Activated T-helper 17 cell treated with anti-CD3 and anti-CD28 coated beads, Interleukin-2, amount 50 U/mL, for 72 hours (primary cell): Measurements from ENCODE around the gene CSTF2T. TPM values are rescaled to one million over a fixed set of nuclear protein-coding genes. Genes with fewer than 3 reads are reported as not detected.

Experiments
- ATAC-seq: fragments of 150-1000 bp; cut with Tn5 transposase; replicated peaks from 2 replicates; pipeline ENCODE4 v1.10.0; 2021; ENCODE audit warnings: mild to moderate bottlenecking, moderate library complexity
- H3K27ac Mint-ChIP-seq: one replicate; pipeline ENCODE4 v1.8.0; 2022; ENCODE audit warnings: mixed read lengths
- H3K27me3 Mint-ChIP-seq: one replicate; pipeline ENCODE4 v1.8.0; 2022; ENCODE audit warnings: mixed read lengths
- H3K36me3 Mint-ChIP-seq: one replicate; pipeline ENCODE4 v1.8.0; 2022; ENCODE audit warnings: low read depth, mild to moderate bottlenecking, mixed read lengths
- H3K4me1 Mint-ChIP-seq: one replicate; pipeline ENCODE4 v1.8.0; 2022; ENCODE audit warnings: mixed read lengths
- H3K4me3 Mint-ChIP-seq: one replicate; pipeline ENCODE4 v1.8.0; 2022; ENCODE audit warnings: mild to moderate bottlenecking, mixed read lengths
- H3K9me3 Mint-ChIP-seq: one replicate; pipeline ENCODE4 v1.8.0; 2022; ENCODE audit warnings: mixed read lengths
- total RNA-seq, 2 donors: library from RNA; stranded (reverse); gene quantifications; one replicate each; pipeline ENCODE4 v1.2.3, GENCODE V29; 2022

The CSTF2T gene, protein sequence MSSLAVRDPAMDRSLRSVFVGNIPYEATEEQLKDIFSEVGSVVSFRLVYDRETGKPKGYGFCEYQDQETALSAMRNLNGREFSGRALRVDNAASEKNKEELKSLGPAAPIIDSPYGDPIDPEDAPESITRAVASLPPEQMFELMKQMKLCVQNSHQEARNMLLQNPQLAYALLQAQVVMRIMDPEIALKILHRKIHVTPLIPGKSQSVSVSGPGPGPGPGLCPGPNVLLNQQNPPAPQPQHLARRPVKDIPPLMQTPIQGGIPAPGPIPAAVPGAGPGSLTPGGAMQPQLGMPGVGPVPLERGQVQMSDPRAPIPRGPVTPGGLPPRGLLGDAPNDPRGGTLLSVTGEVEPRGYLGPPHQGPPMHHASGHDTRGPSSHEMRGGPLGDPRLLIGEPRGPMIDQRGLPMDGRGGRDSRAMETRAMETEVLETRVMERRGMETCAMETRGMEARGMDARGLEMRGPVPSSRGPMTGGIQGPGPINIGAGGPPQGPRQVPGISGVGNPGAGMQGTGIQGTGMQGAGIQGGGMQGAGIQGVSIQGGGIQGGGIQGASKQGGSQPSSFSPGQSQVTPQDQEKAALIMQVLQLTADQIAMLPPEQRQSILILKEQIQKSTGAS
- total RNA-seq = 10 to 100 TPM; 25.6 to 29.7 TPM

DNA sequence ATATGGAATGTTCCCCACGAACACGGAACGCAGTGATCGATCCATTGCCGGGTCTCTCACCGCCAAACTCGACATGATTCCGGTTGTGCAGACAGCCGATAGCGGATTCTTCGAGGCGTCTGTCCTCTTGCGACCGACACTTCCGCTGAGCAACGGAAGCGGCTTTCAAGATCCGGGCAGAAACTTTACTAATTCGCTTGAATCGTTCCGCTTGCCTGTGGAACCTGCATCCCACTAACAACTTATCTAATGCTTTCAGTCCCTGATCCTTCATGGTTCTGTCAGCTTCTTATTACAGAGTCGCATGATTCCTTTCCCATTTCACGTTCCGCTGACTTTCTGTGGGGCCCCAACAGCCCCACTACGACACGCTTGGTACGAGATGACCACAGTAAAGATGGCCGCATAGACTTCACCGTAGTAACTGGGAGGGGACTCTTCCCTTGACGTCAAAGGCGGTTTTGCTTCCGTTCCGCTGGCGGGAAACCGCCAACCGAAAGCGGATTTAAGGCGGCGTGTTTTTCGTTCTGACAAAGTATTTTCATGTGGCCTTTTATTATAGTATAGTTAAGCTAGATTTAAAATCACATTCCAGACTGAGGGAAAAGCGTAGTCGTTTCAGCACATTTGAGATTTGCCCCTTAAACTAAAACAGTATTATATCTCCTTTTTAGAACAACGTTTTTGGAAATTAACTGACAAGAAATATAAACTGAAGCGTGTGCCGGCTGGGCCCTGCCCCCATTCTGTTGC lies at the start of gene CSTF2T:
Gene CSTF2T (minus strand): TSS at position 121 of the 753 bp plus-strand sequence. CDS start 46 bp downstream, at position 75.
- Mint-ChIP-seq H3K27me3 (no peaks in the 10 kb centered on the region), H3K27ac (peak within 1 kb of the TSS; percentile 99), H3K9me3 (no peaks in the 10 kb centered on the region), H3K4me1 (peaks cover 29% of the 10 kb centered on the region), H3K36me3 (peaks cover 52% of the 10 kb centered on the region), H3K4me3 (peak within 1 kb of the TSS; percentile 97)
- ATAC-seq = peak; percentile 91

DNA sequence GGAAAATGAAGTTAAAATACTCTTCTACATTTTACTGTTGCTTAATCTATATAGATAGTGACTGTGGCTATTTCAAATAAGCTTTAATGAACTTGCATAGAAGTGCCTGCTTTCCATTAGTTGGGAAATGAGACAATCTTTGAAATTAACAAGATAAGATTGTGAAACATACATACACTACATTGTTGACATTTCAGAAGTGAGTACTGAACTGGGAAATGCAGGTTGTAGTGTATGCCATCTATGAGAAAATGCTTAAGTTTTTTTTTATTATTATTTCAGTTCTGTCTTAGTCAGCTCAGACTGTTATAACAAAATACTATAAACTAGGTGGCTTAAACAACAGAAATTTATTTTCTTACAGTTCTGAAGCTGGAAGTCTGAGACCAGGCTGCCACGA lies 49.6 kb upstream of the CSTF2T start:
- Mint-ChIP-seq H3K4me3 (no peak overlapping the region), H3K27me3 (no peaks in the 10 kb centered on the region), H3K4me1 (no peaks in the 10 kb centered on the region), H3K27ac (no peak overlapping the region), H3K36me3 (no peaks in the 10 kb centered on the region), H3K9me3 (no peaks in the 10 kb centered on the region)
- ATAC-seq = no peak

DNA sequence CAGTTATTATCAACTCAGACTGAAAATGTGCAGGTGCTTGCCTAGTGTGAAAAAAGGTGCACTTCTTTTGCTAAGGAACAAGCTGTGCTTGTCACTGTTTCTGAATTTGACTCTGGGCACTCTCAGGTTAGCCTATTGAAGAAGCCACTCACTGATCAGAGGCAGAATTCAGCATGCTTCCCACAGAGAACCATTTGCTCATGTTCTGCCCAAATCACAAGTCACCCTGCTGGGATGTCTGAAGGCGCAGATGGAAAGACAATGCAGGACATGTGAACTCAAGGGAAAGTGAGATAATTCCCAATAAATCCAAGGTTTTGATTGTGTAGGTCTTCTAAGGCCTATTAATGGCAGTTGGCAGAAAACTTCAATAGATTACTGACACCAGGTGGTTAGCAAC lies 47.8 kb upstream of the CSTF2T start:
- Mint-ChIP-seq H3K9me3 (no peaks in the 10 kb centered on the region), H3K27ac (no peak overlapping the region), H3K4me1 (no peaks in the 10 kb centered on the region), H3K36me3 (no peaks in the 10 kb centered on the region), H3K27me3 (peaks cover 3% of the 10 kb centered on the region), H3K4me3 (no peak overlapping the region)
- no peak for ATAC-seq

DNA sequence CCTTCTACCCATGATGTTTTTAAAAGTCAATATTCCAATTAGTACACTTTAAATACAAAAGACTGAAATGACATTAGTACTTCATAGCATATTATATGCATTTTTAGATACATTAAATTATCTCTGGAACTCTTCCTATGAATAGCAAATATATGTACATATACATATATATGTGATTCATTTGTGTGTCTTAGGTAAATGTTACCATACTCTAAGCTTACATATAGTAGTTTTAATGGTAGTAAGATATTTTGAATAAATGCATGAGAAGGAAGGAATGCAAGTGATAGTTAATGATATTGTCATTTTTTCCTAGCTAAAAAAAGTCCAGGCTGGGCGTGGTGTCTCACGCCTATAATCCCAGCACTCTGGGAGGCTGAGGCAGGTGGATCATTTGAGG lies 46.0 kb upstream of the CSTF2T start:
- Mint-ChIP-seq H3K36me3 (no peaks in the 10 kb centered on the region), H3K4me1 (no peaks in the 10 kb centered on the region)

DNA sequence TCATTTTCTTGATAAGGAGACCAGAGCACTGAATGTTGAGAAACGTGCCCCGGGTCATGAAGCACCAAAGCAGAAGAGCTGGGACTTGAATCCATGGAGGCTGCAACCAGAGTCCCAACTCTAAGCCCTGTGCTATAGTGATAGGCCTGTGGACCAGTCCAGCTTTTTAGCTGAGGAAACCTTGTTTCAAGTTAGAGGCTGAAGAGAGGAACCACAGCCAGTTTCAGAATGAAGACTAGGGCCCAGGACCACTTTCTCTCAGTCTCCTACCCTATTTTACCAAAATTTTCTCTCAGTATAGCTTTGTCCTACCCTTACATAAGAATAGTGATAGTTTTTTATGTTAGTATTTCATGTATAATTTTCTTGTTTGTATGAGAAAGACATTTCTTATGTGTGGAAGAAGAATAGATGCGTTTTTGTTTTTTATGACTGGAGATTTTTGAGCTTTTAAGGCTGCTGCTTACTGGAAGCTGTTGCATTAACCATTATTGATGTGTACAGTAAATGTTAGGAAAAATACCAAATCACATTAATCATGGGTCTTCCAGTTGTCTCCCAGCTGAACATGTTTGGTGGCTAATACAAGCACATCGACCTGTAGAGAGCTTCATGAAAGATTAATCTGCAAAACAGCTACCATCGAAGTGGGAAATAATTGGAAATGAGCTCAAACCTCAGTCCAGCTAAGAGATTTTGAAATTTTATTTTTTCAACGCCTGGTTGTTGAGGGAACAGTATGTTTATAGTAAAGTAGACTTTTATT lies 45.0 kb upstream of the CSTF2T start:
- H3K4me1 Mint-ChIP-seq = no peaks in the 10 kb centered on the region
- peaks cover 3% of the 10 kb centered on the region for H3K27me3 Mint-ChIP-seq
- no peaks in the 10 kb centered on the region for H3K36me3 Mint-ChIP-seq
- H3K4me3 Mint-ChIP-seq = no peak overlapping the region
- no peak overlapping the region for H3K27ac Mint-ChIP-seq
- ATAC-seq = no peak
- no peaks in the 10 kb centered on the region for H3K9me3 Mint-ChIP-seq

More for the DNA sequence above, 46.0 kb upstream of the CSTF2T start:
- Mint-ChIP-seq H3K9me3 (no peaks in the 10 kb centered on the region), H3K27me3 (peaks cover 3% of the 10 kb centered on the region), H3K4me3 (no peak overlapping the region), H3K27ac (no peak overlapping the region)
- ATAC-seq = no peak

DNA sequence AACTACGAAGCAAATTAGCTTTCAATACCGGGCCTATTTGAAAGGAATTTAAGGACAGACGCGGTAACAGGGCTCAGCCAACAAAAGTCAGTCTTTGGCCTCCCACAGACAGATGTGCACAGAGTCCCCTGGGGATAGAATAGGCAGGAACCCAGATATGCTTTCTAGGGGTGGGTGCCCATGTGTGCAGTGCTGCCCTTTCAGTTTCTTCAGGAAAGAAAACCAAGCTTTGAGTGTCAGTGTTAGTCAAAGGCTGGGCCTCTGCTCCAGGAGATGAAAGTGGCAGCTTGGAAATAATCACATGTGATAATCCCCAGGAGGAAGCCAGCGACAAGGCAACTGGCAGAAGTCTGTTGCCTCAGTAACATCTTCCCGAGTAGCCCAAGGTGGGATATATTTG lies 43.8 kb upstream of the CSTF2T start:
- no peak for ATAC-seq
- Mint-ChIP-seq H3K9me3 (no peaks in the 10 kb centered on the region), H3K4me1 (no peaks in the 10 kb centered on the region), H3K27ac (no peak overlapping the region), H3K36me3 (no peaks in the 10 kb centered on the region), H3K4me3 (no peak overlapping the region), H3K27me3 (peaks cover 3% of the 10 kb centered on the region)

DNA sequence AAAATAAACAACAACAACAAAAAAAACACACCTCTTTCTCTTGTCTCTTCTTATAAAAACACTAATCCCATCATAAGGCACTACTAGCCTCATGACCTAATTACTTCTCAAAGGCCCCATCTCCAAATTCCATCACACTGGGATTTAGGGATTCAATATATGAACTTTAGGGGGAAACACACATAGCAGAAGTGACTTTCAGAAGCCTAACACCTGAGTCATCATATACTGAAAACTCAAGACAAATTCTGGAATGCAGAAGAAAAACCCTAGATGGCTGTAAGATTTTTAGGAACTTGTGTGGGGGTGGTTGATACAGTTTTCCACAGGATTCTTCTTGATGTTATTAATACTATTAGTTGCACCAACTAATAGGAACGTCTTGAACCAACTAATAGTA lies 33.7 kb upstream of the CSTF2T start:
- H3K36me3 Mint-ChIP-seq = no peaks in the 10 kb centered on the region
- ATAC-seq = no peak
- no peaks in the 10 kb centered on the region for H3K4me1 Mint-ChIP-seq
- H3K4me3 Mint-ChIP-seq = no peak overlapping the region
- H3K27me3 Mint-ChIP-seq = no peaks in the 10 kb centered on the region
- H3K9me3 Mint-ChIP-seq = no peaks in the 10 kb centered on the region
- no peak overlapping the region for H3K27ac Mint-ChIP-seq

DNA sequence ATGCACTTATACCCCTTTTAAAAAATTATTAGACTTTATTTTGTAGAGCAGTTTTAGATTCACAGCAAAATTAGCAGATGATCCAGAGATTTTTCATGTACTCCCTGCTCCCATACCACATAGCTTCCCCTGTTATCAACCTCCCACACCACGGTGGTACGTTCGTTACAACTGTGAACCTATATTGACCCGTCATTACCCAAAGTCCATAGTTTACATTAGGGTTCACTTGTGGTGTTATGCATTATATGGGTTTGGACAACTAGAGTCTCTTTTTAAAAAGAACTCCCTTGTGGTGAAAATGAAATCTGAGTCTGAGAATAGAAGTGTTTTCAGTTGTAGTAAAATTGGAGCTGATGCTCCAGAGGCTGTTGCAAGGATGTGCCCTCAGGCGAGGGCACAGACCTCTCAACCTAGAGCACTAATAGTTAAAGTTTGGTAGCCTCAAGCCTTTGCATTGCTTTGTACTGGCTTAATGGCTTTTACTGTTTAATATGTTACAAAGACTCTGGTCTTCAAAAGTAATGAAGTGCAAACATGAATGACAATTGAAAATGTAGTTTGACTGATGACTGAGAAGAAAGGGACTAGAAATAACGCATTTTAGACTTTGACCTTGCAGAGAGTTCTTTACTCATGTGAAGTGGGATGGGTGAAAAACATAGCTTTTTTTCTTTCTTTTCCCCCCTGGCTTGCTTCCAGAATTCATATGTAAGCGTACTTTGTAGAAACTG lies 30.6 kb upstream of the CSTF2T start:
- Mint-ChIP-seq H3K4me3 (no peak overlapping the region), H3K9me3 (no peaks in the 10 kb centered on the region), H3K27me3 (no peaks in the 10 kb centered on the region), H3K4me1 (no peaks in the 10 kb centered on the region), H3K27ac (no peak overlapping the region), H3K36me3 (no peaks in the 10 kb centered on the region)
- ATAC-seq = no peak

DNA sequence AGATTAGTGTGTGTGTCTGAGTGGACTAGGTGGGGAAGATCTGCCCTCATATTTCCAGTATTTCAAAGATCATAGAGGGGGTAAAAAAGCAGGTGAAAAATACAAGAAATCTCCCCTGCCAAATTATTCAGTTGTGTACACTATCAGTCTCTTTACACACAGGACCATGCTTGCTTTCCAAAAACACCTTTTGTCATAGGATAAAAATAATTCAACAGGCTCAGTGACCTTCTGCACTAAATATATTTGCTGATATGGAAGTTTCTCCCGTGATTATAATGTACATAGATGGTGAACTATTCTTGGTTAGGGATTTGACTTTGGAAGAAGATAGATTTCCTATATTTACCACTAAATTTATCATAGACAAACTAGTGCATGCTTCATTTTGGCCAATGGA lies 24.6 kb upstream of the CSTF2T start:
- no peaks in the 10 kb centered on the region for H3K4me1 Mint-ChIP-seq
- no peak for ATAC-seq

DNA sequence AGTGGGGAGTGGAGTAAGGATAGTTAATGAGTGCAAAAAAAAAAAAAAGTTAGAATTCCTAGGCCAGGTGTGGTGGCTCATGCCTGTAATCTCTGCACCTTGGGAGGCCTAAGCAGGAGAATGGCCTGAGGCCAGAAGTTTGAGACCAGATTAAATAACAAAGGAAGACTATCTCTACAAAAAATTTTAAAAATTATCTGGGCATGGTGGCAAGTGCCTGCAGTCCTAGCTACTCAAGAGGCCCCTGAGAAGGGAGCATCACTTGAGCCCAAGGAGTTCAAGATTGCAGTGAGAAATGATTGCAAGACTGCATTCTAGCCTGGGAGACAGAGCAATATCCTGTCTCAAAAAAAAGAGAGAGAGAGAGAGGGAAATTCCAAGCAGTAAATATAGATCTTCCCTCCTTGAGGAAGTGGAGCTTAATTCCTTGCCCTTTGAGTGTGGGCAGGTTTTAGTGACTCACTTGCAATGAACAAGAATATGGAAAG lies 19.5 kb upstream of the CSTF2T start:
- Mint-ChIP-seq H3K4me1 (no peaks in the 10 kb centered on the region), H3K4me3 (no peak overlapping the region), H3K9me3 (no peaks in the 10 kb centered on the region), H3K36me3 (no peaks in the 10 kb centered on the region), H3K27ac (no peak overlapping the region), H3K27me3 (no peaks in the 10 kb centered on the region)
- ATAC-seq = no peak

More for the DNA sequence above, 24.6 kb upstream of the CSTF2T start:
- Mint-ChIP-seq H3K27ac (no peak overlapping the region), H3K36me3 (no peaks in the 10 kb centered on the region), H3K9me3 (no peaks in the 10 kb centered on the region), H3K4me3 (no peak overlapping the region), H3K27me3 (no peaks in the 10 kb centered on the region)

DNA sequence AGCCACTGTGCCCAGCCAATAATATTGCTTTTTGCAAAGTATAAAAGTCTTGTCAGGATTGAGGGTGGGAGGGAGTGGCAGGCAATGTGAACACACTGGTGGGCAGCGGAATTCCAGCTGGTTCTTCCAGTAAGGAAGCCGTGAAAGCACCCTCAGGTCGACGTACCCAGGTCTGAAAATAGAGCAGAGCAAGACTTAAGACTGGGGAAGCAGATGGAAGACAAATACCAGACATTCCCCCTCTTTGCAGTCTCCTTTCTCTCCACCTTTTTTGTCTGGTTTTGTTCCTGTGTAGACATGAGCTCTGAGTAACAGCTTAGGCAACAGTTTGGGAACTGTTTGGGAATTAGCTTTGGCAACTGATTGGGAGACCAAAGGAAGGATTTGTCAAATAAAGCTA lies 17.6 kb upstream of the CSTF2T start:
- H3K4me1 Mint-ChIP-seq = no peaks in the 10 kb centered on the region
- H3K27ac Mint-ChIP-seq = no peak overlapping the region
- H3K27me3 Mint-ChIP-seq = no peaks in the 10 kb centered on the region
- no peaks in the 10 kb centered on the region for H3K9me3 Mint-ChIP-seq
- ATAC-seq = no peak
- H3K4me3 Mint-ChIP-seq = no peak overlapping the region
- no peaks in the 10 kb centered on the region for H3K36me3 Mint-ChIP-seq

DNA sequence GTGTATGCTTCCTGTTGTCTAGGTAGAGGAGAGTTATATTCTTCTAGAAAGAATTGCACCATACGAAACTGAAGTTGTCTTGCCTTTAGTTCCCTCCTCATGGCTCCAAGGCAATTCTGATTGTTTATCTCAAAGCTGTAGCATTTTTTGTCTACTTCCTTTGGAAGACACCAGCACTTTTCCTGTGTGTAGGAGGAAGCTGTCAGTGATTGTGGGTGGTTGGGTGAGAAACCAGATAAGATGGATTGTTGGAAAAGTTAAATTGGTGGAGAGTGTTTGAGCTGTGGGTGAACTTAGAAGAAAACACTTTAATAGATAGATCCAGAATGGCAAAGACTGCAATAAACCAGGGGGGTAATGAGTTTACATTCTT lies 12.1 kb upstream of the CSTF2T start:
- Mint-ChIP-seq H3K4me1 (peaks cover 7% of the 10 kb centered on the region), H3K27me3 (no peaks in the 10 kb centered on the region), H3K9me3 (no peaks in the 10 kb centered on the region), H3K27ac (no peak overlapping the region), H3K4me3 (no peak overlapping the region), H3K36me3 (no peaks in the 10 kb centered on the region)
- ATAC-seq = no peak

DNA sequence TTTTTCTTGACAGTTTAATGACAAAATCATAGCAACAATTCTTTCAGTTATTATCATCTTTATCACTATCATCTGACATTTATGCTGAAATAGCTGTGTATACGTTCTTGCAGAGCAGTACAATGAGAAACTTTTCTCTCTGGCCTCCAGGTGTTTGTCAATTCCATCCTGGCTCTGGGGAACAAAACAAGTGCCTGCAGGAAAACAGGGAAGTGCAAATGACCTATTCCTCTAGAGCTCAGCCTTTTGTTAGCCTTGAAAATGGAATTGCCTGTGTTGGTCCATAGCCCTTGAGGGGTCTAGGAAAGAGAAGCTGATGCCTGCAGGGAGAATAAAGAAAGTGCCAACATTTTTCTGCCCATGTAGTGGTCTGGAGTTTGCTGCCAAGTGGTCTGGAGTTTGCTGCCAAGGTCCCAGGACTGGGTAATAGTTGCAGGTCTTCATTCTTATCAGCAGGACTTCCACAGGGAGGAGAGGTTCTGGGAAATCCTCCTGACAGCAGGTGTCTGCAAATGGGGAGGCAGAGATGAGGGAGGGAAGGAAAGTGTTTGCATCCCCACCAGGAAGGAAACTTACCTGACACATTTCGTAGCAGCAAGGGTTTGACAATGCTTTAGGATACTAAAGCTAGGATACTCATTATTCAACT lies 10.1 kb upstream of the CSTF2T start:
- no peak overlapping the region for H3K27ac Mint-ChIP-seq
- no peaks in the 10 kb centered on the region for H3K9me3 Mint-ChIP-seq
- ATAC-seq = no peak
- H3K36me3 Mint-ChIP-seq = no peaks in the 10 kb centered on the region
- H3K4me3 Mint-ChIP-seq = no peak overlapping the region
- peaks cover 7% of the 10 kb centered on the region for H3K4me1 Mint-ChIP-seq
- H3K27me3 Mint-ChIP-seq = no peaks in the 10 kb centered on the region
